Prostate gland (tissue), 2 donors: ENCODE measurements around the gene RNF114.

Experiments used
- CTCF ChIP-seq, 4 experiments: fragments of 200-600 bp in 2 of 4; fragments of 450-650 bp in 2 of 4; sonication (generic) in 2 of 4; IDR thresholded peaks; 1 replicate in 3 of 4; 2 replicates in 1 of 4; pipeline ENCODE4 v1.5.1; 2016 to 2019; ENCODE audit warnings: antibody characterized with exemption in 4 of 4, mild to moderate bottlenecking in 2 of 4, moderate library complexity in 2 of 4
- POLR2A ChIP-seq: fragments of 450-650 bp; IDR thresholded peaks from one replicate; pipeline ENCODE4 v1.6.1; 2016; ENCODE audit warnings: antibody characterized with exemption, mild to moderate bottlenecking
- POLR2AphosphoS5 ChIP-seq: sonication (generic); formaldehyde crosslinking; IDR thresholded peaks from one replicate; pipeline ENCODE4 v1.6.1; 2017; ENCODE audit warnings: antibody characterized with exemption

- TF ChIP-seq CTCF (IDR thresholded peaks at IDR 0.05) (no peak), POLR2A (no peak), POLR2AphosphoS5 (no peak)
These were observed 53.3 kb downstream of the RNF114 start for GRCh38 chr20:49989234-49990065.
